AG08395 (cell line): ENCODE results near the gene UTP4.
"Not testable (repeated sequence)": the region's sequence is repeated elsewhere in the genome, so short reads cannot be mapped to it uniquely, and the experiment has no call there.

Source experiments
- DNase-seq: peaks from one replicate; pipeline ENCODE4 v3.0.0; 2012; ENCODE audit warnings: mixed read lengths, low spot score

UTP4 gene

GRCh38 chr16:69110406-69110805 is 22.0 kb upstream of the UTP4 start:
- DNase-seq: no peak

DNA sequence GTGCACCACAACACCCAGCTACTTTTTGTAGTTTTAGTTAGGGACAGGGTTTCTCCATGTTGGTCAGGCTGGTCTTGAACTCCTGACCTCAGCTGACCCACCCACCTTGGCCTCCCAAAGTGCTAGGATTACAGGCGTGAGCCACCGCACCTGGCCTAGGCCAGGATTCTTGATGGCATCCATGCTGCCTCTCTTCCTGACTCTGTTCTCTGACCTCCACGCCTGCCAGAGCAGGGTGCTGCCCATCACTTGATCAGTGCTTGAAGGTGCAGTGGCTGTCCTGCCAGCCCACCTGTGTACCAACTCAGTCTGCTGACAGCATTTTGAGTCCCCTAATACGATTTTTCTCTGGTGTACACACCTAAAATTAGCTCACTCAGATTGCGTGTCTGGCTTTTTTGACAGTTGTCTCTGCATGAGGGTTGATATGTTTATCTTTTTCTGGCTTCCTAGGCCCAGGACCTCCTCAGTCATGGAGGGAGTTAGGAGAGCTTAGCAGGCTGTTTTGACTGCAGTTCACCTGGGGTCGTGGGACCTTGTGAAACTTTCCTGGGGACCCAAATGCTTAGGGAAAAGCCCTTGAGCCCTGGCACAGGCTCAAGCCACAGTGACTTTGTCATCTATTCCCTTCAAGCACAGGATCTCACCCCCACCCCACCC is 21.1 kb upstream of the UTP4 start:
- DNase-seq: no peak

- DNase-seq: no peak
These were observed 20.6 kb upstream of the UTP4 start for GRCh38 chr16:69111876-69112230.

- DNase-seq: peak; percentile 72
These were observed 19.9 kb upstream of the UTP4 start for GRCh38 chr16:69112285-69113129.

- DNase-seq: no peak
These were observed 19.2 kb upstream of the UTP4 start for GRCh38 chr16:69113216-69113615.

DNA sequence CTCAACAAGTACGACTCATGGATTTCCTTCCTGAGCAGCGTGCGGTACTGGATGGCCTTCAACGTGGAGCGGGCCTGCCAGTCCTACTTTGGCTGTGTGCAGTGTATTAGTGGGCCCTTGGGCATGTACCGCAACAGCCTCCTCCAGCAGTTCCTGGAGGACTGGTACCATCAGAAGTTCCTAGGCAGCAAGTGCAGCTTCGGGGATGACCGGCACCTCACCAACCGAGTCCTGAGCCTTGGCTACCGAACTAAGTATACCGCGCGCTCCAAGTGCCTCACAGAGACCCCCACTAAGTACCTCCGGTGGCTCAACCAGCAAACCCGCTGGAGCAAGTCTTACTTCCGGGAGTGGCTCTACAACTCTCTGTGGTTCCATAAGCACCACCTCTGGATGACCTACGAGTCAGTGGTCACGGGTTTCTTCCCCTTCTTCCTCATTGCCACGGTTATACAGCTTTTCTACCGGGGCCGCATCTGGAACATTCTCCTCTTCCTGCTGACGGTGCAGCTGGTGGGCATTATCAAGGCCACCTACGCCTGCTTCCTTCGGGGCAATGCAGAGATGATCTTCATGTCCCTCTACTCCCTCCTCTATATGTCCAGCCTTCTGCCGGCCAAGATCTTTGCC is 18.0 kb upstream of the UTP4 start:
- no peak for DNase-seq

DNA sequence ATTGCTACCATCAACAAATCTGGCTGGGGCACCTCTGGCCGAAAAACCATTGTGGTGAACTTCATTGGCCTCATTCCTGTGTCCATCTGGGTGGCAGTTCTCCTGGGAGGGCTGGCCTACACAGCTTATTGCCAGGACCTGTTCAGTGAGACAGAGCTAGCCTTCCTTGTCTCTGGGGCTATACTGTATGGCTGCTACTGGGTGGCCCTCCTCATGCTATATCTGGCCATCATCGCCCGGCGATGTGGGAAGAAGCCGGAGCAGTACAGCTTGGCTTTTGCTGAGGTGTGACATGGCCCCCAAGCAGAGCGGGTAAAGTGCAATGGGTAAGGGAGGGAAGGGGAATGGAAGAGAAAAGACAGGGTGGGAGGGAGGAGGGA is 17.5 kb upstream of the UTP4 start:
- no peak for DNase-seq

- no peak for DNase-seq
These were observed 17.1 kb upstream of the UTP4 start for GRCh38 chr16:69115361-69115760.

DNA sequence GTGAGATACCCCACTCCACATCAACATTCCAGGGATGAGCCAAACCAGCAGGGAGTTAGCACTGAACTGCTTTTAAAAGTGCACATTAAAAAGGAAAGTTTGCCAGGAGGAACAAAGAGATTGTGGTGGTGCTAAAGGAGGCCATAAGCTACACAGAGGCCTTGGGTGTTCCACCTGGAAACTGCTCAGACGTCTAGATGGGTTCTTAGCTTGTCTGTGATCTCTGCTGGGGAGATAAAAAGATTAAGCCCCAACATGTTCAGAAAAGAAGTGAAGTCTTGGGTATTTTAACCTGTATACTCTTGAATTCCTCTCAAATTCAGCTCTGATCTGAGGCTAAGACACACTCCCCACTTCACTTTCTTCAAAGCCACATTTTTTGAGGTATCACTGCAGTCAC is 16.6 kb upstream of the UTP4 start:
- DNase-seq: no peak

DNA sequence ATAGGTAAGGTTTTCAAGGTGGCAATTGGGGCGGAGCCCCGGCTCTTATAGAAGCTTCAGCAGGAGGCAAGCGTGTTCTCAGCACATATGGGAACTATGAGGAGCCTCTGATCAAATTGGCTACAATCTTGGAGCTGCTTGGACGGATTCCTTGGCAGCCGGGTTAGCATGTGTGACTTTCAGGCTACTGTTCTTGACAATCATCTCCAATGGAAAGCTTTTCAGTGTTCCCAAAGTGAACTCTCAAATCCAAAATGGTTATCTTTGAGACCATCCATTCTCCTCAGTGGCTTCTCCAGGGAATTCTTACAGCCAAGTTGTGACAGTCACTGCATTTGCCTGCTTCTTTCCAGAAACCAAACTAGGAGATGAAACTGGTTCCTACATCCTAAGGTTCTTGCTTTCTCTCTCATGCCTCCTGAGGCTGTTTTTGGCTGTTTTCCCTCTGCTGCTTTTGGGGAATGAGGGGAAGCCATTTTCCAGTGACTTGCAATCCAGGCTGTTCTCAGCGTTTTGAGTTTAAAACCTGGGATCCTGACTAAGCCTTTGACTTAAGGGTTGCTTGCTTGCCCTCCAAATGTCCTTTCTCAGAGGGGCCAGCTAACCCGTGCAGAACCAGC is 16.1 kb upstream of the UTP4 start:
- no peak for DNase-seq

- DNase-seq: no peak
These were observed 15.5 kb upstream of the UTP4 start for GRCh38 chr16:69116906-69117305.

GRCh38 chr16:69118468-69118867 is 14.0 kb upstream of the UTP4 start:
- DNase-seq: no peak

DNA sequence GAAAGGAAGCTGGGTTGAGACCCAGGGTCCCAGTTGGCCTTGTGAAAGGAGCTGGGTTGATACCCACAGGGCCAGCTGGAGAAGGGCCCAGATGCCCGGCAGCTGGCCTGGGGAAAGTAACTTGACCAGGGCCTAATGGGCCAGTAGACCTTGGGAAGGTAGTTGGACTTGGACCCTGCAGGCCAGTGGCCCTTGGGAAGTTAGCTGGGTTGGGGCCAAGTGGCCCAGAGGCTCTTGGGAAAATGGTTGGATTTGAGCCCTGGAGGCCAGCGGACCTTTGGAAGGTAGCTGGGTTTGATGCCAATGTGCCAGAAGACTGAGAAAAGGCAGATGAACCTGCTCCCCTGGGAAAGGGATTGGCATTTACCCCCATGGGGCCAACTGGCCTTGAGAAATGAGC is 13.5 kb upstream of the UTP4 start:
- DNase-seq: no peak

DNA sequence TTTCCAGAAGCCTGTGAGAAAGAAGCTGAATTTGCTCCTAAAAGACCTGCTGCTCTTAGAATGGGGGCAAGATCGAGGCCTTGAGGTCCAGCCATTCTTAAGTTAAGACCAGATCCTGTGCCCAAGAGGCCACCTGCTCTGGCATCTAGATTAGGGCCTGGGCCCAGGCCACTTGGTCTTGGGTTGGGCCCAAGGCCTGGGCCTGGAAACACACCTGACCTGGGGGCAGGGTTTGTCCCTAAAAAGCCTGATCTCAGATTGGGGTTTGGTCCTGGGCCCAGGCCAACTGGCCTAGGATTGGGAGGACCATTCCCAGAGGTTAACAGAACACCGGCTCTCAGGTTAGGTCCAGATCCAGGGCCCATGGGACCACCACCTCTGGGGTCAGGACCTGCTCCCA is 12.9 kb upstream of the UTP4 start:
- no peak for DNase-seq

- no peak for DNase-seq
These were observed 12.3 kb upstream of the UTP4 start for GRCh38 chr16:69120096-69120664.

DNA sequence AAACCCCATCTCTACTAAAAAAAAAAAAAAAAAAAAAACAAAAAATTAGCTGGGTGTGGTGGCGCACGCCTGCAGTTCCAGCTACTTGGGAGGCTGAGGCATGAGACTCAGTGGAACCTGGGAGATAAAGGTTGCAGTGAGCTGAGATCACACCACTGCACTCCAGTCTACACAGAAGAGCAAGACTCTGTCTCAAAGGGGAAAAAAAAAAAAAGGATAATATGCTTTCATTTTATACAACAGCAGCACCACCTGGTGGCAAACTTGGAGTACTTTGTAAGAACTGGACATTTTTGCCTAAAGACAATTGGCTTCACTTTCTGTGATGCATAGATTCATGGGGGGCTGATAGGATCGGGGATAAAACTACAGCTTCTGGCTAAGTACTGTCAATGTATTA is 8.5 kb upstream of the UTP4 start:
- DNase-seq: peak; percentile 59

DNA sequence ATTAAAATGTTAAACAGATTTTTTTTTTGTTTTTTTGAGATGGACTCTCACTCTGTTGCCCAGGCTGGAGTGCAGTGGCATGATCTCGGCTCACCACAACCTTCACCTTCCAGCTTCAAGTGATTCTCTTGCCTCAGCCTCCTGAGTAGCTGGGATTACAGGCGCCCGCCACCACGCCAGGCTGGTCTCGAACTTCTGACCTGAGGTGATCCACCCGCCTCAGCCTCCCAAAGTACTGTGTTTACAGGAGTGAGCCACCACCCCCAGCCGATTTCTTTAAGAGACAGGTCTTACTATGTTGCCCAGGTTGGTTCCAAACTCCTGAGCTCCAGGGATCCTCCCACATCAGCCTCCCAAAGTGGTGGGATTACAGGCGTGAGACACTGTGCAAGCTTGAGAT is 8.0 kb upstream of the UTP4 start:
- not testable (repeated sequence) for DNase-seq

DNA sequence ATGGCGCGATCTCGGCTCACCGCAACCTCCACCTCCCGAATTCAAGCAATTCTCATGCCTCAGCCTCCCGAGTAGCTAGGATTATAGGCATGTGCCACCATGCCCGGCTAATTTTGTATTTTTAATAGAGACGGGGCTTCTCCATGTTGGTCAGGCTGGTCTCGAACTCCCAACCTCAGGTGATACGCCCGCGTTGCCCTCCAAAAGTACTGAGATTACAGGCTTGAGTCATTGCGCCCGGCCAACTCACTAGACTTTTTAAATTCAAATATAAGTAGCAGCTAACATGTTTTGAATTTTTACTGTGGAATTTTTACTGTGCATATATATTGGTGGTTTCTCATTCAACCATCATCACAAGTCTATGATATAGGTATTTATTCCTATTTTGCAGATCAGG is 7.5 kb upstream of the UTP4 start:
- DNase-seq: not testable (repeated sequence)

- no peak for DNase-seq
These were observed 6.2 kb upstream of the UTP4 start for GRCh38 chr16:69126221-69126620.

DNA sequence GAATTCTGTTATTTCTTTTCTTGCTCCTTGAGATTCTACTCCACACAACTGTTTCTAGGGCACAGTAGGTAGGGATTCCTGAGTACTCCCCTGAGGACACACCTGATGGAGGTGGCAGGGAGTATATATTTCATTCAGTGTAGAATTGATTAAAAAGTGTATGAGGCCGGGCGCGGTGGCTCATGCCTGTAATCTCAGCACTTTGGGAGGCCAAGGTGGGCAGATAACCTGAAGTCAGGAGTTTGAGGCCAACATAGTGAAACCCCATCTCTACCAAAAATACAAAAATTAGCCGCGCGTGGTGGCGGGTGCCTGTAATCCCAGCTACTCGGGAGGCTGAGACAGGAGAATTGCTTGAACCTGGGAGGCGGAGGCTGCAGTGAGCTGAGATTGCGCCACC is 5.6 kb upstream of the UTP4 start:
- DNase-seq: not testable (repeated sequence)

DNA sequence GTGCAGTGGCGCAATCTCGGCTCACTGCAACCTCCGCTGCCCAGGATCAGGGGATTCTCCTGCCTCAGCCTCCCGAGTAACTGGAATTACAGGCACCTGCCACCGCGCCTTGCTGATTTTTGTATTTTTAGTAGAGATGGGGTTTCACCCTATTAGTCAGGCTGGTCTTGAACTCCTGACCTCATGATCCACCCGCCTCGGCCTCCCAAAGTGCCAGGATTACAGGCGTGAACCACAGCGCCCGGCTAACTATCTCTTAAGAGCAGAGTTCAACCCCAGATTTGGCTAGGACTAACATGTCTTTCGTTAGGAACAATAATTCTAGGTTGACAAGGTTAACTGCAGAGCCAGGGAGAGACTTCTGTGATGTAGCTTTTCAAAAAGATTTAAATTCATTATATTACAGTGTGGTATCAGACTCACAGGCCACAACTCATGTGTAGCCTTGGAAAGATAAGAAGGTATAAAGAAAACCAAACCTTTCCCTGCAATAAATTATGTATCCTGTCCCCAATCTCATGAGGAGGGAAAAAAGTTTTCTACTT is 4.4 kb upstream of the UTP4 start:
- DNase-seq: no peak

DNA sequence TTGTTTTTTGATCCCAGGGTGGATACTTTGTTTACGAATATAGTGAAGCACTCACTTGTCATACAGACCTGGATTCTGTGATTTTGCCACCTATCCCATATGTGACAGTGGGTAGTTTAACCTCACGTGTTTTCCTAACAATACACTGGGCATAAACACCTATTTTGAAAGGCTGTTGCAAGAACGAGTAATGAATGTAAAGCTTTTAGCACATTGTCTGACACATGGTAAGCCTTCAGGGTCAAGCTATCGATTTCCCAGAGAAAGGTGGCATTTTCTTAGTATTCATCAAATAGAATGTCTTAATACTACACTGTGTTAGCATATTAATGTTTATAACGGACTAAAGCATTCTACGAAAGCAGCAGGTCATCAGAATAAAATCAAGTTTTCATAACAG is 2.0 kb upstream of the UTP4 start:
- DNase-seq: no peak
